ENCODE measurements around the gene CST6. TPM values are rescaled to one million over a fixed set of nuclear protein-coding genes. Genes with fewer than 3 reads are reported as not detected.
A peak's percentile ranks its signal among the peaks of the same experiment; 100 is the strongest.

CST6 gene
- total and polyA plus RNA-seq, 2 of the 13 experiments (the other 11 are each of a cell fraction or from before 2014, with no cell fraction given): not detected

- TF ChIP-seq KAT2B (IDR thresholded peaks at IDR 0.05; ENCODE audit: borderline replicate concordance, low read depth, low read length): no peak
- TF ChIP-seq ZBTB38 (CRISPR knock-in tag; IDR thresholded peaks at IDR 0.05): peak; percentile 75
- TF ChIP-seq ZMYM4 (CRISPR knock-in tag; IDR thresholded peaks at IDR 0.05): peak; percentile 73; the same call in 1 of the 2 replicates
- TF ChIP-seq ZFP37 (CRISPR knock-in tag; IDR thresholded peaks at IDR 0.05; ENCODE audit: borderline replicate concordance): no peak
- no peak for TF ChIP-seq ZNF773 (CRISPR knock-in tag; IDR thresholded peaks at IDR 0.05; ENCODE audit: borderline replicate concordance)
- no peak; the same call in 1 of the 2 replicates for TF ChIP-seq MXD3 (CRISPR knock-in tag; IDR thresholded peaks at IDR 0.05)
- TF ChIP-seq NFE2 (CRISPR knock-in tag; IDR thresholded peaks at IDR 0.05): no peak
- TF ChIP-seq NFAT5 (CRISPR knock-in tag; IDR thresholded peaks at IDR 0.05): no peak; the same call in 1 of the 2 replicates
- 0 out of 2 replicates have a peak, but pooled peaks have one; percentile 57 for TF ChIP-seq ZFP36L2 (CRISPR knock-in tag; IDR thresholded peaks at IDR 0.05)
- peak; percentile 63; the same call in 1 of the 2 replicates for TF ChIP-seq MYC (CRISPR knock-in tag; IDR thresholded peaks at IDR 0.05; ENCODE audit: borderline replicate concordance)
- TF ChIP-seq SSRP1 (CRISPR knock-in tag; IDR thresholded peaks at IDR 0.05): no peak
- TF ChIP-seq REST (IDR thresholded peaks at IDR 0.05; ENCODE audit: borderline replicate concordance in 1 of 2, low read depth in 1 of 2, low read length in 2 of 2): peak in 1 of 2 experiments; percentile 31; a peak in 1 of 4 replicates
- peak; percentile 97 for TF ChIP-seq ZNF777 (CRISPR knock-in tag; IDR thresholded peaks at IDR 0.05)
- TF ChIP-seq SRSF1 (optimal IDR thresholded peaks at IDR 0.05; ENCODE audit: low read depth, low read length): peak; percentile 59
Observed at GRCh38 chr11:66001942-66002647, 9.7 kb upstream of the CST6 start, which contains the start of the genes BANF1 and EIF1AD (continued).

All from HepG2 (cell line).